Activated B cell treated with CpG ODN at 0.5 μM for 24 hours (primary cell): Measurements from ENCODE around the gene EPHB6. TPM values are rescaled to one million over a fixed set of nuclear protein-coding genes. Genes with fewer than 3 reads are reported as not detected.

ENCODE experiments used
- ATAC-seq: fragments of 200-7000 bp; cut with Tn5 transposase; one replicate; pipeline ENCODE4 v1.10.0; 2021; ENCODE audit warnings: low read depth, mild to moderate bottlenecking, moderate library complexity
- CTCF ChIA-PET: fragments of 350-600 bp; sonication (Branson Sonifier 250); formaldehyde crosslinking; loops from one replicate; lab custom pipeline; 2021; ENCODE audit warnings: antibody characterized with exemption; lab: Charles Lee
- POLR2A ChIA-PET: fragments of 350-600 bp; sonication (Branson Sonifier 250); formaldehyde crosslinking; loops from one replicate; lab custom pipeline; 2021; ENCODE audit warnings: antibody characterized with exemption; lab: Charles Lee
- DNase-seq: peaks from one replicate; pipeline ENCODE4 v3.0.0; 2022
- H3K27ac Mint-ChIP-seq: one replicate; pipeline ENCODE4 v1.8.0; 2020; ENCODE audit warnings: mixed read lengths
- H3K27me3 Mint-ChIP-seq: one replicate; pipeline ENCODE4 v1.8.0; 2021; ENCODE audit warnings: mixed read lengths
- H3K36me3 Mint-ChIP-seq: one replicate; pipeline ENCODE4 v1.8.0; 2021; ENCODE audit warnings: low read depth, mixed read lengths
- H3K4me1 Mint-ChIP-seq: one replicate; pipeline ENCODE4 v1.8.0; 2021; ENCODE audit warnings: mixed read lengths
- H3K4me3 Mint-ChIP-seq: one replicate; pipeline ENCODE4 v1.8.0; 2020; ENCODE audit warnings: mild to moderate bottlenecking, mixed read lengths
- H3K9me3 Mint-ChIP-seq: one replicate; pipeline ENCODE4 v1.8.0; 2020; ENCODE audit warnings: mixed read lengths
- CTCF ChIP-seq: fragments of 200-600 bp; IDR thresholded peaks from one replicate; pipeline ENCODE4 v1.8.0; 2022; ENCODE audit warnings: antibody characterized with exemption, mild to moderate bottlenecking
- intact Hi-C: fragments of 100-400 bp; cut with micrococcal nuclease; formaldehyde crosslinking; loops from one replicate; pipeline ENCODE4 v1.15.1; 2024
- total RNA-seq: library from RNA; stranded (reverse); gene quantifications from 2 replicates; pipeline ENCODE4 v1.2.3, GENCODE V29; 2022

Gene EPHB6
- total RNA-seq, 1 donor from 2014 or later, result 21.4 TPM

- TF ChIP-seq CTCF, result no peak
- Mint-ChIP-seq H3K27me3 (no peaks in the 10 kb centered on the region), H3K4me3 (no peak overlapping the region), H3K9me3 (no peaks in the 10 kb centered on the region), H3K36me3 (peaks cover 52% of the 10 kb centered on the region), H3K27ac (no peak overlapping the region), H3K4me1 (no peaks in the 10 kb centered on the region)
- ATAC-seq (no peak), DNase-seq (no peak)
- CTCF ChIA-PET, result interaction anchor here (2.8 kb wide), 1 partner anchor 17 kb away, joined by 15 read pairs; no protein-coding TSS in a partner anchor
- intact Hi-C loops, result no loop called here
- POLR2A ChIA-PET, result no interaction called here
Measured at GRCh38 chr7:142868188-142868985, 13.5 kb downstream of the EPHB6 start.

- Mint-ChIP-seq H3K4me3 (no peak overlapping the region), H3K36me3 (peaks cover 46% of the 10 kb centered on the region), H3K27ac (no peak overlapping the region), H3K27me3 (no peaks in the 10 kb centered on the region), H3K9me3 (no peaks in the 10 kb centered on the region), H3K4me1 (no peaks in the 10 kb centered on the region)
- DNase-seq (no peak), ATAC-seq (no peak)
- POLR2A ChIA-PET, result no interaction called here
- CTCF ChIA-PET, result no interaction called here
- TF ChIP-seq CTCF, result no peak
- intact Hi-C loops, result no loop called here
Measured at GRCh38 chr7:142868986-142869415, 14.1 kb downstream of the EPHB6 start.

GRCh38 chr7:142869434-142869833 is 14.6 kb downstream of the EPHB6 start:
- ChIA-PET CTCF (no interaction called here), POLR2A (no interaction called here)
- Mint-ChIP-seq H3K9me3 (no peaks in the 10 kb centered on the region), H3K4me1 (no peaks in the 10 kb centered on the region), H3K27ac (no peak overlapping the region), H3K27me3 (no peaks in the 10 kb centered on the region), H3K36me3 (peaks cover 41% of the 10 kb centered on the region), H3K4me3 (no peak overlapping the region)
- no peak for TF ChIP-seq CTCF
- intact Hi-C loops, result no loop called here
- DNase-seq, result no peak
- ATAC-seq, result no peak

GRCh38 chr7:142870147-142870559 is 15.3 kb downstream of the EPHB6 start:
- no peaks in the 10 kb centered on the region for H3K9me3 Mint-ChIP-seq
- intact Hi-C loops, result no loop called here
- H3K27ac Mint-ChIP-seq, result no peak overlapping the region
- H3K4me1 Mint-ChIP-seq, result no peaks in the 10 kb centered on the region
- no peak overlapping the region for H3K4me3 Mint-ChIP-seq
- POLR2A ChIA-PET, result no interaction called here
- DNase-seq, result no peak
- no peak for ATAC-seq
- no peak for TF ChIP-seq CTCF
- H3K36me3 Mint-ChIP-seq, result peaks cover 37% of the 10 kb centered on the region
- CTCF ChIA-PET, result no interaction called here
- H3K27me3 Mint-ChIP-seq, result no peaks in the 10 kb centered on the region

GRCh38 chr7:142870566-142871259 is 15.8 kb downstream of the EPHB6 start:
- peaks cover 37% of the 10 kb centered on the region for H3K36me3 Mint-ChIP-seq
- no peaks in the 10 kb centered on the region for H3K9me3 Mint-ChIP-seq
- ATAC-seq, result no peak
- no peak for DNase-seq
- POLR2A ChIA-PET, result no interaction called here
- no peak overlapping the region for H3K4me3 Mint-ChIP-seq
- no peaks in the 10 kb centered on the region for H3K27me3 Mint-ChIP-seq
- intact Hi-C loops, result no loop called here
- H3K27ac Mint-ChIP-seq, result no peak overlapping the region
- H3K4me1 Mint-ChIP-seq, result no peaks in the 10 kb centered on the region
- CTCF ChIA-PET, result interaction anchor here (2.3 kb wide), 1 partner anchor 132 kb away, joined by 6 read pairs; no protein-coding TSS in a partner anchor
- TF ChIP-seq CTCF, result no peak
